HG02884 (cell line): Measurements from ENCODE around the gene FOXL1.
"Not testable (repeated sequence)": the region's sequence is repeated elsewhere in the genome, so short reads cannot be mapped to it uniquely, and the experiment has no call there.

Experiments
- ATAC-seq: cut with Tn5 transposase; IDR thresholded peaks from one replicate; pipeline ENCODE4 v1.9.1; 2021; ENCODE audit warnings: mild to moderate bottlenecking, moderate library complexity; ENCODE audit not compliant: unreplicated experiment

FOXL1 gene

DNA sequence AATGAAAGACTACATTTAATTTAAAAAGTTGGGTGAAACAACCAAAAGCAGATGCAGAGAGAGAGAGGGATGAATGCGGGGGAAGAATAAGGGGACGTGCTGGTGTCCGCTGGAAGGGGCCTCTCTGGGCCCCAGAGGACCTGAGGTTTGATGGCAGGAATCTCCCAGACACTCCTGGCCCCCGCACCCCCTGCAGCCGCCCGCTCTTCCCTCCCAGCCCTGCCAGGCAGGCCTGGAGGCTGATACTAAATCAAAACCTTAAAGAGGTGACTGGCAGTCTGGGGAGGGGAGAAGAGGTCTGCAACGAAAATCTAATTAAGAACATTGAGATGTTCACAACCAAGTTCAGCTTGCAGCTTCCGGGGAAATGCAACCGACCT is 2.4 kb downstream of the FOXL1 start:
- no peak for ATAC-seq

DNA sequence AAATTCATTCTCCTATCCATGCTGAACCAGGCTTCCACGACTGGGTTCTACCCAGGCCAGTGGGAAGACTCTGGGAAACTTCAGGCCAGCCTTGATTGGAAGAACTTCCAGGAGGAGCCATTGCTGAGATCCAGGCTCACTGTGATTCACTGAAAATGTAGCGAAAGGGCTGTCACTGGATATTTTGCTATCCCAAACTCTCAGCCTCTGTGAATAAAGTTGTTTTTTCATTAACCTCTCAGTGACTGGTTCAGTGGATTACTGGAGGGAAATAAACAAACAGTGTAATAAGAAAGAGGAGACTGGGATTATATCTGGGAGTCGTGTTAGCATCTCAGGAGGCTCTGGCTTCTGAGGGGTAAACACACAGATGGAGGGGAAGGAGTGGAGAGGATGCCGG is 3.1 kb downstream of the FOXL1 start:
- ATAC-seq = no peak

DNA sequence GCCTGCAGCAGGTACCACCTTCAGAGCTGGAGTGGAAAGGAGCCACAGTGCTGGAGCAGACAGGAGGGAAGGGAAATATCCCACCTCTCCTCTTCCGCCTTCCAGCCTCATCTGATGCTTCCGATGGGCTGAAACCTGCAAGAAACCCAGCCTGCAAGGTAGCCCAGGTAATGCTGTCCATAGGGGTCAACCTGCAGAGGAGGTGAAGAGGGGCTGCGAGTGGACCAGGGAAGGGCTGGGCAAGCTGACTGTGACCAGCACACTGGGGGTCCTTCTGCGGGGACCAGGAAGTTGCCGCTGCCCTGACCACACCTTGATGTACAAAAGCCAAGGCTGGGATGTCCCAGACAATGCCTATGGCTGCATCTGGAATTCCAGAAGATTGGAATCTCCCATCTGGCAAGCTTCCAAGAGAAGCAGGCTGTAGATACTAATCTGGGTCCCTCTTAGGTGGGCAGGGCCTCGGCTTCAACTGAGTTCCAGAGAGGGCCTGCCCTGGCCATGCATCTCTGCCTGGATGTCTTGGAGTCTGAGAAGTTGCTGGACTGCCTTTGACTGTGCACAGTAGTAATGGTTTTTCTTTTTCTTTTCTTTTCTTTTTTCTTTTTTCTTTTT is 5.8 kb downstream of the FOXL1 start:
- ATAC-seq = no peak

DNA sequence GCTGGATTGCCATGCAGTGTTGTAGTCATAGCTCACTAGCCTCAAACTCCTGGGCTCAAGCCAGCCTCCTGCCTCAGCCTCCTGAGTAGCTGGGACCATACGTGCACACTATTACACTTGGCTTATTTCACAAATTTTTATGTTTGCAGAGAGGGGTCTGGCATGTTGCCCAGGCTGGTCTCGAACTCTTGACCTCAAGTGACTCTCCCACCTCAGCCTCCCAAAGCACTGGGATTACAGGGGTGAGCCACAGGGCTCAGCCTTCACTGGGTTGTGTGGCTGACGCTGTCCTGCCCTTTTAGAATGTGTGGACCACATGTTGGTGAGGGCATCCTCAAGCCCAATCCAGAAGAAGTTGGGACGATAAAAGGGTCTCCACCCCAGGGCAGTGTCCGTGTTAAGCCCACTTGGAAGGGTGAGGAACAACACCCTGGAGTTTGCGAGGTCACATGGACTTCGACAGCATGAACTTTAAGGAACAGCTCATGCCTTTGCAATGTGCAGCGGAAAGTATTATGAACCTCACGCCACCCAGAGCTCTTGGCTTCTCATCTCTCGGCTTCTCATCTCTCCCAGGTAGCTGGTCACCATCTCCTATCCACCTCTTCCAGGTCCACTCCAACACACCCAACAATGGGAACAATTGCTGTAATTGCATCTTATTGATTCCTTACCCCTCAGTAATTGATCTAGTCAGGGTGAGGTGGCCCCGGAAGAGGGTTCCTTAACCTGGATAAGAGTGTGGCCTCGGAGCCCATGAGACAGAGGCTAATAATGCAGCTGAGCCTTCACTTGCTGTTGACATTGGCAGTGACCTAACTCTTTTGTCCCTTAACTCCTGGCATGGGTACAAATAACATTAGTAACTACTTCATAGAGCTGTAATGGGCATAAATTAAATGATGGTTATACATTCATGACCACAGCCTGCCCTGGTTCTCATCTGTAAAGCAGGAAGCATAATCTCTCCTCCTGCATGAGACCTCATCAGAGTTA is 6.7 kb downstream of the FOXL1 start:
- ATAC-seq = no peak

DNA sequence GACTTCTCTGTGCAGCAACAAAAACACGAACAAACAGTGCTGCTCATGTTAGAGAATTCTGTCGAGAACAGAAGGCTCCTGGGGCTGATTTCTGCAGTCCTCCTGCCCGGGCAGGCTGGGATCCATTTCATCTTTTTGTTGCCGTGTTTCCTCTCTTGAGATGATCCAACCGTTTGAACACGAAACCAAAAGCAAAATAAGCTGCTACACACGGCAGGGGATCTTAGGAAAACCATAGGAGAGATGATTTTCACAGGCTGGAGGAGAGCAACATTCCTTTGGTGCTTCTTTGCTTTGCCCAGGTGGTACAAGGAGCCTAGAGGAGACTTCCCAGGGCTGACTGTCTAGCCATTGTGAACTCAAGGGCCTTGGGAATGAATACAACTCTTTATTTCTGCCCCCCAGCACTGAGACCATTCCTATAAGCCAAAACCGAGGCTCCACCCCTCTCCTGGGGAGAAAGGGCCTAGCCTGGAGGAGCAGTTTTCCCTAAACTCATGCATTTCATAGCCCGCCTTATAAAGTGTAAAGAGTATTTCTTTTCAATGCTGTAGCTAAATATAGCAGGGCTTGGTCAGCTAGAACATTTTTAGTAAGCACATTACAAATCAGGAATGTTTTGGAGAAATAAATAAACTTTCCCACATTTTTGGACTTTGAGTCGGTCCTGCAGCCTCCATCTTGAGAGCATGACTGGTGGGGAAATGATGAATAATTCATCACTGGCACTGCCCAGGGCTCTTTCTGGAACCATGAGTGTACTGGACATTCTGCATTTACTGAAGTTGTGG is 7.7 kb downstream of the FOXL1 start:
- ATAC-seq = no peak

DNA sequence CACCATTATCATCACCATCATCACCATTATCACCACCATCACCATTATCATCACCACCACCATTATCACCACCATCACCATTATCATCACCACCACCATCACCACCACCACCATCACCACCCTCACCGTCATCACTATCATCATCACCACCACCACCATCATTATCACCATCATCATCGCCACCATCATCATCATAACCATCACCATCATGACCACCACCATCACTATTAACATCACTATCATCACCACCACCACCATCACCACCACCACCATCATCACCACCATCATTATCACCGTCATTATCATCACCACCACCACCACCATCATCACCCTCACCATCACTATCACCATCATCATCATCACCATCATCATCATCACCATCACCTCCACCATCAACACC is 9.1 kb downstream of the FOXL1 start:
- ATAC-seq = no peak

DNA sequence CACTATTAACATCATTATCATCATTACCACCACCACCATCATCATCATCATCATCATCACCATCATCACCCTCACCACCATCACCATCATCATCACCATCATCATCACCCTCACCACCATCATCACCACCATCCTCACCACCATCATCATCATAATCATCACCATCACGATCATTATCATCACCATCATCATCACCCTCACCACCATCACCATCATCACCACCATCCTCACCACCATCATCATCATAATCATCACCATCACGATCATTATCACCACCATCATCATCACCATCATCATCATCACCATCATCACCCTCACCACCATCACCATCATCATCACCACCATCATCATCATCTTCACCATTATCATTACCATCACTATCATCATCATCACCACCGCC is 9.6 kb downstream of the FOXL1 start:
- not testable (repeated sequence) for ATAC-seq

DNA sequence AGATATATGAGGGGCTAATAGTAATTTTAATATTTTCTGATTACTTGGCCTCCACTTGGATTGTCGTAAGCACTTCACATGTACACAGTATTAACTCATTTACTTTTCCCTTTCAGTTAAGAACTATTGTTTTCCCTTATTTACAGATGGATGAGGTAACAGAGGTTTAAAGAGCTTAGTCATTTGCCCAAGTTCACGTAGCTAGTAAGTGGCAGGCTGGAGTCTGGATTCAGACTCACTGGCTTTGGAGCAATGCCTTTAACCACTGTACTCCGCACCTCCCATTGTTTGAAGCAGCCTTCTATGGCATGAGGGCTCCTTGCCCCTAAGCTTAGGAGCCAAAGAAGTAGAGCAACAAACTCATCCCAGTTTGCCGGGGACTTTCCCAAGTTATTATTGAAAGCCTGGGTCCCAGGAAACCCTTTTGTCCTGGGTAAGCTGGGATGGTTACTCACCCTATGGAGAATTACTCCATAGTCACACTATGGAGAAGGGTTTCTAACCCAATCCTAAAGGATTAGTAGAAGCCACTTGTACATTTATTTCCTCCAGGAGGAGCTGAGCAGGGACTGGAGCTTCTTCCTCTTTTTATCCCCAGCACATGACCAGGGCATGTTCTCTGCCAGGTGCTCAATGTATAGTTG is 12.3 kb downstream of the FOXL1 start:
- no peak for ATAC-seq

DNA sequence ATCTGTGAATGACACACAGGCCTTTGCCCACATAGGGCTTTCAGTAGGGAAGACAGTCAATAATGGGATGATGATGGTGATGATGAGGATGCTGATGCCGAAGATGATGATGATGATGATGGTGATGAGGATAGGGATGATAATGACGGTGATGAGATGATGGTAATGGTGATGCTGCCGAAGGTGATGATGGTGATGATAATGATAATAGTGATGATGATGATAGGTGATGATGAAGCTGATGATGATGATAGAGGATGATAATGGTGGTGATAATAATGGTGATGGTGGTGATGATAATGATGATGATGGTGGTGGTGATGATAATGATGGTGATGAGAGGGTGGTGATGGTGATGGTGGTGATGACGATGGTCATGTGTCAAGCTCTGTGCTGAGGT is 12.9 kb downstream of the FOXL1 start:
- no peak for ATAC-seq

DNA sequence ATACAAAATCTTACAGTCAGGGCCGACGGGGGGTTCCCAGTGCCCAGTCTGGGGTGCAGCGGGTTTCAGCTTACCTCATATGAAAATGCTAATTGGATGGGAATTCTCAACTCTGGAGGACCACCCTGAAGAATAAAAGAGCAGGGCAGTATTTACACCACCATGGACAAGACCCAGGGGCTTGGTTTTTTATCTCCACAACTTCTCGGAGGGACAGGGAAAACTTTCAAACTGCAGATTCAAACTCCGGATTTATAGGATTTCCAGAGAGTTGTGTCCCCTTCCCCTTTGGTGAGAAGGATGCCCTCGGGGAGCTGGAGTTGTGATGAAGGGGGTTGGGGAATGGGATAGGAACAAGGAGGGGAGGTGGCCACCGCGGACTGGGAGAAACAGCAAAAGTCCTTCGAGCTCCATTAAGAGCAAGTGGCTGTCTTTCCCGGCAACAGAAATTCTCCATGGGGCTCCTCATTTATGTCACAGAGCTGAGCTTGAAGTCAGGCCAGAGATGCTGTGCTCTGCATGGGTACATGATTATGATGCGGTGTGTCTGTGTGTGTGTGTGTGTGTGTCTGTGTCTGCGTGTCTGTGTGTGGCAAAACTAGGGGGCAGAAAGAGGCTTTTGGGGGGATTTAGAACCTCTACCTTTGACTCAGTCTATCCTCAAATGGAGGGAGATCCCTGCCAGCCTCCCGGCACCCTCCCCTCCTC is 15.7 kb downstream of the FOXL1 start:
- no peak for ATAC-seq

DNA sequence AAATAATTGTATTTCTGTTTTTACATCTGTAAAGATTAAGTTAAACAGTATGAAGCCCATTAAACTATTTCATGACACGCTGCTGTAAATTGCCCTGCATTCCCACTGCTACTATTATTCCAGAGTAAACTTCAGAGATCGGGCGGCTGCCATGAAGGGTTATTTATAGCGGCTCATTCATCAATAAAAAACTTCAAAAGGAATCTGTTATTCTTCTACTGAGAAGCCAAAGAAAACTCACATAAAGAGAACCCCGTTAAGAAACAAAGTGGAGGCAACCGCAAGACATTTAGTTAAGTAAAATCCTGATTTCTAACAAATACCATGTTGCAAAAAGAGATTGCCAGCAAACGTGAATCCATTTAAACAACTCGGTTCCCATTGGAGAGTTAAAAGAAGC is 16.4 kb downstream of the FOXL1 start:
- no peak for ATAC-seq

DNA sequence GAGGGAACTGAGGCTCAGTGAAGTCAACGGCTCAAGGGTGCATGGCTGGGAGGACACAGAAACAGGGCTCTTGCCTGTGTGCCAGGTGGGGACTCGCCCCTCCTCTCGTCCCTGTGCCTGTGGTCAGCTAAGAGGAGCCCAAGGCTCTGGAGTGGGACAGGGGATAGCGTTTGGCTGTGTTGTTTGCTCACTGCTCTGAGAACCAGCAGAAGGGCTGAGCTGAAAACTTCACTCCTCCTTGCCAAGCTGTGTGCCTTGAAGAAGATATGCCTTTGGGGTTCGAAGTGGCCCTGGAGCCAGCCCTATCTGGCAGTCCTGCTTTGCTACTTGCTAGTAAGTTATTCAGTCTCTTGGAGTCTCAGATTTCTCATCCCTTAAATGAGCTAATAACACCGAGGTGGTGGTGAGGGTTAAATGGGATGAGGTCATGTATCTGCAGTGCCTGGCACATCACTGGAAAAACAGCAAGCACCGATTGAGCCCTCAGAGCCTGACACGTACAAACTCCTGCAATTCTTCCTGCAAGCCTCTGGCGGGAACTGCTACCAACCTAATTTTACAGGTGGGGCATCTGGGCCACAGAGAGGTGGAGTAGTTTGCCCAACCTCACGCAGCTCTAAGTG is 17.7 kb downstream of the FOXL1 start:
- ATAC-seq = no peak

DNA sequence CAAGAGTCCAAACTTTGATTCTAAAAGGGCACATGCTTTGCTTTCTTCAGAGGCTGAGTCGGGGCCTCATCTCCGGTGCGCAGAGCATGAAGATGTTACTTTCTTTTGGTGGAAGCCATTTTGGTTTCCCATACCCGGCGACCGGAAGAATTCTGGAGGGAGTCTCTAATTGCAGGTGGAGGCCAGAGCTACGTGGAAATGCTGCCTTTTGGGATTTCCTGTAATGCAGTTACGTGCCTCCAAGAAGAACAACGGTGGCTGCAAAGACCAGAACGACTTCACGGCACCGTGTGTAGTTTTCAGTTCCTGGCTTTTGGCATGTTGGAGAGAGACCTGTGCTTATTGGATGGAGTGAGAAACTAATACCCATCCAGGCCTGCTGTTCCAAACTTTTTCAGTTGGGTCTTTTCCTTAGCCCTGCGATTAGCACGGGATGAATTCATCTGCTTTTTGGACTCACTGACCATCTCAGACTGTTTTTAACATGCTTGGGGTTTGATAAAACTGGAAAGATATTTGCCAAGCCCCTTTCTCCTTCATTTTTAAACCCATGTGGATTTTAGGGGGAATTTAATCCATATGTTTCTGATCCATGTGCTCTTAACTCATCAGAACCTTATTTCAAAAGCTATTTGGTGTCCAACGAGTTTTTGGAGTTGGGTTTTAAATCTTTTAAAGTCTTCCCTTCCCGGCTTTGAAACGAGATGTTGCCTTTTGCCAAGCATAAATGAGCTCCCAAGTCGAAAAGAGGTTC is 19.0 kb downstream of the FOXL1 start:
- no peak for ATAC-seq

DNA sequence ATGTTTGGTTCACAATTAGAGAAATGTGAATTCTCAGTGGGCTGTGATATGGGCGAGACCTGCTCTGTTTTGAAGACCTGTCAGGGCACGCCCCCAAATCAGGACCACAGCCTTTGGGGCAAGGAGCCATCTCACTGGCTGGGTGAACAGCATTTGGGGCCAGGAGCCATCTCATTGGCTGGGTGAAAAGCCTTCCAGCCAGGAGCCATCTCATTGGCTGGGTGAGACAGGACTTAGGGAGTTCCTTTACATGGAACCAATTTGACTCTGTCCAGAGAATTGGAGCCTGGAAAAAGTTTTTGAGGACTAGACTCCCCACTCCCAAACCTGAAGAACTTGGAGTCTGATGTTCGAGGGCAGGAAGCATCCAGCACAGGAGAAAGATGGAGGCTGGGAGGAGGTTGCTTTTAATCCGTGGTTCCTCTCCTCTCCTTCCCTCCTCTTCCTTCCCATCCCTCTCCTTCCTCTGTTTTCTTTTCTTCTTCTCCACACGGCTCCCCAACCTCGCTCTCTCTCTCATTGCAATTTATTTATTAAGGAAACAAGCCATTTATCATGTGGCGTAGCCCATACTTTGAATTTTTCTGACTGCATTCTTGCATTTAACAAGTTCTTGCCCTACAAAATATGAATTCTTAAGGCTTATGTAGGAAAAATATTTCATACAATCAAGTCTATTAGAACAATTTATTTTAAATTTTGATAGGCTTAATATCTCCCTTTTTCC is 19.7 kb downstream of the FOXL1 start:
- no peak for ATAC-seq

DNA sequence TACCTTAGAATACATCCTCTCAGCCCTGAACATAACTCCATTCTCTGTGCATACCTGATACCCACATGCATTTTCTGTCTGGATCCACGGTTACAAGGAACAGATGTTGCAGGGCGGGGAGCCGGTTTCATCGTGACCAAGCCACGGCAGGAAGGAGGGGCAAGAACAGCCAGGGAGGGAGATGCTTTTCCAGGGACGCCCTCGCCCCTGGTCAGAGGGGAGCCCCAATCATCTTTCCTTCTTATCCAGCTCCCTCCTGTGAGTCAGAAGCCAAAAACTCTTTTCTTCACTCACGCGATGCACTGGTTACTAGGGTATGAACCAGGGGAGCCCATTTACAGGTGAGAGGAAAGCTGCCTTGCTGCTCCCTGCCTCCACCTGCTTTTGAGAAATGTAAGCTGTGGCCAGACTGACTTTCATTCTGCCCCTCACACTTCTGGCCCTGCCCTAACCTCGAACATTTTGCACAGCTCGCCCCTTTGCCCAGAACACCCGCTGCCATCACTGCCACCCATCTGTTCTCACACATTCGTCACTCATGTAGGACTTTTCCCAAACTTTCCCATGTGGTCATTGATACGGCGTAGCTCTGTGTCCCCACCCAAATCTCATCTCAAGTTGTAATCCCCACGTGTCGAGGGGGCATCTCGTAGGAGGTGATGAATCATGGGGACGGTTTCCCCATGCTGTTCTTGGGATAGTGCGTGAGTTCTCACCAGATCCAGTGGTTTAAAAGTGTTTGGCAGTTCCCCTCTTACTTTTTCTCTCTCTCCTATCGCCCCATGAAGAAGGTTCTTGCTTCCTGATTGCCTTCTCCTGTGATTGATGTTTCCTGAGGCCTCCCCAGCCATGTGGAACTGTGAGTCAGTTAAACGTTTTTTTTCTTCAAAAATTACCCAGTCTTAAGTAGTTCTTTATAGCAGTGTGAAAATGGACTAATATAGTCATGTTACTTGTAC is 20.5 kb downstream of the FOXL1 start:
- ATAC-seq = no peak

DNA sequence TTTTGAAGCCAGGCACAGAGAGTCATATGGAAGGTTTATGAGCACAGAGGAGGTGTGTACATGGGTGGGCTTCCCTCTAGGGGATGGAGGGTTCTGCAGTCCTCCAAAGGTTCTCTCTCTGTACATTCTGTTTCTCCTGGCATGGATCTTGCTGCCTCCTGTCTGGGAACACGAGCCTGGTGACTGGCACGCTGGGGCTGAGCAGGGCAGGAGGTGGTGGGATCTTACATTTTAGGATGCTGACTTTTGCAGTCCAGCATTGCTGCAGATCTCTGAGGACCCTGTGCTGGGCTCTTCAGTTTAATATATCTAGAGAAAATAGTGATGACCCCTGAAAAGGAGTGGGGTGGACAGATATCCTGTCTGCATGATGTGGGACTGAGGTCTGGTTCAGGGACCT is 23.0 kb downstream of the FOXL1 start:
- ATAC-seq = no peak

DNA sequence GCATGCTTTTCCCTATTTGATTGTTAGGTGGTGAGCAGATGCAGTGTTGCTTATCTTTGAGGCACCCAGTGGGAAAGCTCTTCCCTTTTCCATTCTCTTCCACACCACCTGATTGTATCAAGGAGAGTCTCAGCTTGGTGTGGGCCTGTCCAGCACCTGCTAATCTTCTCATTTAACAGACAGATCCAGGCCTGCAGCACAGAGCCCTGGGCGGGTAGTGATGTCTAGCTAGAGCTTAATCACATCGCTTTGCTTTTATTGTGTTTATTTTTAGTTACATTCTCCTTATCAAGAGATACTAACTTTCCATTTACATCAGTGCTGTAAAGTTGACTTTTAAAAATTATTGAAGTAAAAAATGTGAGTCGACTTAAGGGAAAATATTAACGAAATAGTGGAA is 24.2 kb downstream of the FOXL1 start:
- no peak for ATAC-seq
